Fibroblast of mammary gland (primary cell): ENCODE results near the gene FZD4.

ENCODE experiments used
- DNase-seq: peaks from one replicate; pipeline ENCODE4 v3.0.0-alpha.2; 2010; ENCODE audit warnings: low read depth
- H3K4me3 ChIP-seq: 2 replicates; pipeline ENCODE4 v1.5.1; 2011; ENCODE audit warnings: low read depth, mild to moderate bottlenecking, low read length, moderate library complexity; ENCODE audit not compliant: control insufficient read depth
- TF ChIP-seq, protein P1 (sequence below): conservative IDR thresholded peaks from 2 replicates; pipeline ENCODE4 v1.5.1; 2011; ENCODE audit warnings: low read depth, low read length, inconsistent platforms; ENCODE audit not compliant: control insufficient read depth, insufficient read depth

Gene FZD4

DNA sequence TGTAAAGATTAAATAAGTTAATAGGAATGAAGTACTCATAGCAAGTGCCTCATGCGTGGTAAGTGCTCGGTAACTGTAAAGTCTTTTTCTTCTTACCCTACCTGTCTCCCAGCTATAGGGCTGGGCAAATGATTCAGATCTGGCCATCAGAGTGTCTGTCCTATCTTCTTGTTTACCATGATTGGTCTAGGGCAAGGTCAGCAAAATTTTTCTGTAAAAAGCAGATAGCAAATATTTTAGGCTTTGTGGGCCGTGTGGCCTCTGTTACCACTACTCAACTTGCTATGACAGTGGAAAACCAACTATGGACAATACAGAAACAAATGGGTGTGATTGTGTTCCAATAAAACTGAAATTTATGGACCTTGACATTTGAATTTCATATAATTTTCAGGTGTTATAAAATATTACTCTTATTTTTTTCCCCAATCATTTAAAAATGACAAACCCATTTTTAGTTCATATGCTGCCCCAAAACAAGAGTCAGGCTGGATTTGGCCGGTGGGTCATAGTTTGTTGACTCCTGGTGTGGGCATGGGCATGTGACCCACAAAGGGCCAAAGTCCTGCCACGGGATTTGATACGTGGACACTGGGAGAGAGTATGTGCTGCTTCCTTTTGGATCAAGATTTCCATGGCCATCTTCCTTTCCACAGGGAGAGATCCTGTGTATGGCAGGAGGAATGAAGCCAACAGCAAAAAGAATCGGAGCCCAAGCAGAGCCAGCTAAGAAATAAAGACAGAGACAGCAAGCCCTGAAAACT is 26.8 kb upstream of the FZD4 start:
- TF ChIP-seq, protein P1, sequence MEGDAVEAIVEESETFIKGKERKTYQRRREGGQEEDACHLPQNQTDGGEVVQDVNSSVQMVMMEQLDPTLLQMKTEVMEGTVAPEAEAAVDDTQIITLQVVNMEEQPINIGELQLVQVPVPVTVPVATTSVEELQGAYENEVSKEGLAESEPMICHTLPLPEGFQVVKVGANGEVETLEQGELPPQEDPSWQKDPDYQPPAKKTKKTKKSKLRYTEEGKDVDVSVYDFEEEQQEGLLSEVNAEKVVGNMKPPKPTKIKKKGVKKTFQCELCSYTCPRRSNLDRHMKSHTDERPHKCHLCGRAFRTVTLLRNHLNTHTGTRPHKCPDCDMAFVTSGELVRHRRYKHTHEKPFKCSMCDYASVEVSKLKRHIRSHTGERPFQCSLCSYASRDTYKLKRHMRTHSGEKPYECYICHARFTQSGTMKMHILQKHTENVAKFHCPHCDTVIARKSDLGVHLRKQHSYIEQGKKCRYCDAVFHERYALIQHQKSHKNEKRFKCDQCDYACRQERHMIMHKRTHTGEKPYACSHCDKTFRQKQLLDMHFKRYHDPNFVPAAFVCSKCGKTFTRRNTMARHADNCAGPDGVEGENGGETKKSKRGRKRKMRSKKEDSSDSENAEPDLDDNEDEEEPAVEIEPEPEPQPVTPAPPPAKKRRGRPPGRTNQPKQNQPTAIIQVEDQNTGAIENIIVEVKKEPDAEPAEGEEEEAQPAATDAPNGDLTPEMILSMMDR = no peak
- no peak for DNase-seq
- no peak overlapping the region for H3K4me3 ChIP-seq

DNA sequence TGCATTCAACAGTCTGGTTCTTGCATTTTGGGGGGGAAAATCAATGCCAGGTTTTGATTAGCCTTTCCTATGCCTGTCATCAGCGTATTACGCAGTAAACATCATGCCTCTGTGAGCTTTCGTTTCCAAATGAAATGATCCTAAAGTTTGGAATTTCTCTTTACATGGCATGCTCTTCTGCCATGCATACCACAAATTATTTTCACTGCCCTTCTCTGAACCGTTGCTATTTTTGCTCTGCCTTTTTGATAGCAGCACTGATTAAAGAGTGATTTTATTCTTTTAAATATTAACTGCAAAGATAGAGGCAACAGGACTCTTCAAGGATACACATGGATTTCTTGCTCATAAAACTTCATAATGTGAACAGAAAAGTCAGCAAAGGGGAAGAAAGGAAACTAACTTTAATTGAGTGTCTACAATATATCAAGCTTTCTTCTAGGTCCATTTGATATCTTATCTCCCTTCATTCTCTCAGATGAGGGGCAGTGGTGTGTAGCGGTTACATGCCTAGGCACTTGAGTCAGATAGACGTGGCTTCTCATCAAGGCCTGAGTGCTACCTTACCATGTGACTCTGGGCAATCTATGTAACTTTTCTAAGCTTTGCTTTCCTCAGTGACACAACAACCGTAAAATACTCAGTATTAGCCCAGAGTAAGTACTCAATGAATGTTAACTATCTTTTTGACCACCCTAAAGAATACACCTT is 25.0 kb upstream of the FZD4 start:
- no peak for DNase-seq
- TF ChIP-seq, protein P1 = no peak
- no peak overlapping the region for H3K4me3 ChIP-seq

DNA sequence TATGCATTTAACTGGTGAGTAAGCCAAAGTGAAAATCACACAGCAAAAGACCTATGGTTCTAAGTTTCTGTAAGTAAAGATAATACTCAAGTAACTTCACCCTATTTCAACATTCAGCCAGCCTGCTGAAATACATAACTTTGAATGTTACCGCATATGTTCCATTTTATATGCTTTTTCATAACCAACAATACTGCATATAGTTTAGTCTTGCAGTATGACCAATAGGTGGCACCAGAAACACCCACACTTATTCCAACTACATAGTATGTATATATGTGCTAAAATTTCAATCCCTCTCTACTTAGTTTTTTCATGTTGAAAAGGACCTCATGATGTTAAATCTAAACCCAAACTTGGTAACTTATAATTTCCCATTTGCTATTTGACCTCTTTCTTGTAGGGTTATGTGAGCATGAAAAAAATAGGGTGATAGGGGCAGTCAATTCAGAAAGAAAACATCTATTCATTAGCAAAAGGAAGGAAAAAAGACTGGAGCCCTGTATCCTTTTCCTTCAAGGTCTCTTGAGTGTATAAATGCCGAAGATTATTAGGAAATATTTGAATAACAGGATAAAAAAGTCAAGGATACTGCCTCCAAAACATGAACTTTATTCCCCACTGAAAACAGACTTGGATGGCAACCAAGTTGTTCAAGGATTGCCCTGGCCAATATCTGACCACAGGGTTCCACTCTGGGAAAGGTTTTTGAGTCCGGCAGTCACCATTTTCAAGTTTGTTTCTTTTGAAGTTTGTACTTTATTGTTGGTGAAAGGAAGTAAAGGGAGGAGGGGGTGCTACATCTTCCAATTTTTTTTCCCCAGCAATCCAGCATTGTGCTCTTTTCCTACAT is 23.8 kb upstream of the FZD4 start:
- DNase-seq = peak; percentile 62

DNA sequence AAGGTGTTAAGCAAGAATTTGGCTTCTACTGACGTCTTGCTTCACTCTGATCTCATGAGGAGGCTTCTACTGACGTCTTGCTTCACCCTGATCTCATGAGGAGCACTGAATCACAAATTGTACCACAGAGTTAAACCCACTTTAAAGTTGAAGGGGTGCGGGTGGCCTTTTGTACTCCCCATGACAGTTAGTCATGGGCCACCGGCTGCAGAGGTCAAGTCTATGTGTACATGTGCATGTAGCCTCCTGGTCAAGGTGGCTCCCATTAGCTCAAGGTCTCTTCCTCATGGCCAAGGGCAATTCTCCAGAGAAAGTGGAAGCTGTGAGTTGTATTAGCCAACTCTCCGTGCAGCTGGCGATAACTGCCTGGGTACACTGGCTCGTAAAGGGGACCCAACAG is 23.1 kb upstream of the FZD4 start:
- TF ChIP-seq, protein P1 = no peak
- H3K4me3 ChIP-seq = no peak overlapping the region
- DNase-seq = peak; percentile 79

More for the DNA sequence above, 23.8 kb upstream of the FZD4 start:
- TF ChIP-seq, protein P1 = peak; percentile 72
- no peak overlapping the region for H3K4me3 ChIP-seq

DNA sequence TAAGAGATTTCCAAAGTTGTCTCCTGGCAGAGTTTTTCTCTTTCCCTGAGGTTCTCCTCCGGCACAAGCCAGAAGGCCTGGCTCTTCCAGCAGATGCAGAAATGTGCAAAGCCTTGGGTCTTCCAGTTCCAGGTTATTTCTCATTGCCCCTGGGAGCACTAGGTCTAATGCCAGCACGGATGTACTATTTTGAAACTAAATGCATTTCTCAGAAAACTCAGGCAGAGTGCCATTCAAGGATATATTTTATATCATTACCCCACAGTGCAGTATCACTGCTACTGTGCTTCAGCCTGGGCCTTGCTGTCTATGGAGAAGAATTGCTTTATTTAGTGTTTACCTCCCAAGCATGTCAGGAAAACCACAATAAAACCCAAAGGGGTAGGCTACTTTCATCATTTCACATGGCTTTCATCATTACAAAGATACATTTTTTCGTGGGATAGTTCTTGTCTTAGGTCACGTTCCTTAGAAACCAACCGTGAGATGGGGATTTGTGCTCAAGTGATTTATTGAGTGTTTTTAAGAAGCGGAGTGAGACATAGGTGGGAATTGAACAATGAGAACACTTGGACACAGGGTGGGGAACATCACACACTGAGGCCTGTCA is 22.4 kb upstream of the FZD4 start:
- peak; percentile 72 for DNase-seq
- H3K4me3 ChIP-seq = no peak overlapping the region
- TF ChIP-seq, protein P1 = no peak

DNA sequence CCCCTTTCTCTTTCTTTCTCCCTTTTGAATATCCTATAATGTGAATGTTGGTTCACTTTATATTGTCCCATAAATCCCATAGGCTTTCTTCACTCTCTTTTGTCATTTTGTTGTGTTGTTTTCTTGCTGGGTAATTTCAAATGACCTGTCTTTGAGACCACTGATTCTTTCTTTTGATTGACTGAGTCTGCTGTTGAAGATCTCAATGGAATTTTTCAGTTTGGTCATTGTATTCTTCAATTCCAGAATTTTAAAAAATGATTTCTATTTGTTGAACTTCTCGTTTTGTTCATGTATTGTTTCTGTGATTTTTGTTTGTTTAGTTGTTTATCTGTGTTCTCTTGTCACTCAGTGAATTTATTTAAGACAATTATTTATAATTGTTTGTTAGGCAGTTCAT is 17.5 kb upstream of the FZD4 start:
- DNase-seq = no peak
- TF ChIP-seq, protein P1 = no peak
- H3K4me3 ChIP-seq = no peak overlapping the region
